GM20431 (cell line): Measurements from ENCODE around the gene MEOX1.

Experiments
- in situ Hi-C: fragments of 300-500 bp; cut with MseI, MboI; formaldehyde crosslinking; loops from one replicate; pipeline ENCODE4 v1.15.0; 2020; ENCODE audit warnings: low sequenced_read_pairs; ENCODE audit not compliant: unreplicated experiment

The MEOX1 gene

DNA sequence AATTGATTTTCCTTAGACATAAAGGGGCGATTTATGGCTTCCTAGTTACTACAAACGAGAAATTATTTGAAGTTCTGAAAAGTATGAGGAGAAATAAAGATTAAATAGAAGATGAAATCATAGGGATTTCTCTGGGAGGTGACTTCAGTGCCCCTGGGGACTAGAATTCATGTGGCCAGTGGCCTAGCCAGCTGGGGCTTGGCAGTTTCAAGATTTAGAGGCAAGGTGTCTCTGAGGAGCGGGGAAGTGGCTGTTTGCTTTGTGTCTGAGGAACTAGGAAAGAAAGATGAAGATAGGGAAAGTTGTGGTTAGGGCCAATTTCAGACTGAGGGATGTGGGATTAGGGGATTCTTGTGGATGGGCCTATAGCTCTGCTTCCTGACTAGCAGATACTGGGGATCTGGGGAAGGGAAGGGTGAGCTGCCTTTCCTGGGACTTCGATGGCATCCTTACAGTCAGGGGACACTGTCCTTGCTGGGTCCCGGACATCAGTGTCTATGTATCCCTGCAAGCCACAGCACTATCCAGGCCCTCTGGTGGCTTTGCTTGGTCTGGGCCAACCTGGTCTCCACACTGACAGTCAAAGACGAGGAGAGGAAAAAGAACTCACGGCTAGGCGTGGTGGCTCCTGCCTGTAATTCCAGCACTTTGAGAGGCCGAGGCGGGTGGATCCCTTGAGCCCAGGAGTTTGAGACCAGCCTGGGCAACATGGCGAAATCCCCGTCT lies 22.4 kb upstream of the MEOX1 start:
- in situ Hi-C loops: no loop called here

DNA sequence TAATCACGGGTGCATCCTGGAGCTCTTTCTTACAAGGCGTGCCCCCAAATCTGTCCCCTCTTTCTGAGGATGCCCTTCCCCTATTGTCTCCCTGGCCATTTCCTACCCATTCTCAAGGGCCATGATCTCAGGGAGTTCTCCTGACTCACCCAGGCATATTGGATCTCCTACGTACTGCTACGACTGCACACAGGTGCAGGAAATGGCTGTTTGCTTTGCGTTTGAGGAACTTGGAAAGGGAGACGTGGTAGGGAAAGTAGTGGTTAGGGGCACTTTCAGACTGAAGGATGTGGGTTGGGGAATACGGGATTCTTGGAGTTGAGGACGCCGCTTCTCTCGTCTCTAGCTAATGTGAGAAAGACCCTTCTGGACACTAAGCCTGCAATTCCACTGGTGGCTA lies 18.7 kb upstream of the MEOX1 start:
- in situ Hi-C loops: no loop called here

DNA sequence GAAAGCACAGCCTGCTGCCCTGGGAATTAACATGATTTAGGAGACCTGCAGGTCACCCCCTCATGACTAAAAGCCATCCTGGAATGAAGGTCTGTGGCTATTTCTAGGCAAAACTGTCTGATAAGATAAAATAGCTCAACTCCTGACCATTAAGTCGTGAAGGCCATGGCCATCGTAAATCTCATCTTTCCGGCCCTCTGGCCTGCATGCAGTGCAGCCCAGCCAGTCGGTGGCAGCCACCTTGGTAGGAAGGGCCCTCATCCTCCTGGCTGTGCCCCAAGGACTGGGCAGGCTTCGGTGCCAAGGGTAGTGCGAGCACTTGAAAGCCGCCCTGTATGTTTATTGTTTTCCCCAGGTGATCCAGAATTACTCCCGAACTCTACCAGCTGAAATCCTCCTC lies 18.2 kb upstream of the MEOX1 start:
- in situ Hi-C loops: no loop called here

DNA sequence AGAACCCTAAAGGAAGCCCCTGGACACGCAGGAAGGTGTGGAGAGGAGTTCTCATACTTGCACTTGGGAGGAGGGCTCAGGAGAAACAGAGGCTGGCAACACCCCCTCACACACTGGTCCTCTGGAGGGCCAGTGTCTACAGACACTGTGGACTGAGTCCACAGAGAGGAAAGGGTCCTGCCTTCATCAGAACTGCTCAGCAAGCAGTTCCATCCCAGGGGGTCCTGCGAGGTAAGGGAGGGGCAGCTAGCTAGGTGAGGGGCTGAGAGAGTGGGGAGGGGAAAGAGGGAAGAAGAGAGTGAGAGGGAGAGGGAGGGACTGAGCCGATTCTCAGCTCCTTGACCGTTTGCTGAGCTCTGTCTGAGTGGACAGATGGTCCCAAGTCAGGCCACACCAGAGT lies 17.7 kb upstream of the MEOX1 start:
- in situ Hi-C loops: no loop called here

DNA sequence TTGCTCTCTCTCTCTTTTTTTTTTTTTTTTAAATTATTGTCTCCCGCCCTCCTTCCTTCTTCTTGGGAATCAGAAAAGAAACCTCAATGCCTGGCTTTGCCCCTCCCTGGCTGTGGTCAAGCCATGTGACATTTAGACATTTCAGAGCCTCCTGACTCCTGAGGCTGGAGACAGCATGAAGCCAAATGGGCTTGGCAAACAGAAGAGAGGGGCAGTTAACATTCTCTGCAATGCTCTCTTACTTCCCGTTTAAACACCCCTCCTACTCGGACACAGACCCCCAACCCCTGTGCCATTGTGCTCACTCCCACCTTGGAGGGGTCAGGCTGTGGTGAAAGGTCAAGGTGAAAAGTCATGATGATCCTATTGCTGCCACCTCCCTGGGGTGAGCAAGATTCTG lies 14.7 kb upstream of the MEOX1 start:
- in situ Hi-C loops: no loop called here

DNA sequence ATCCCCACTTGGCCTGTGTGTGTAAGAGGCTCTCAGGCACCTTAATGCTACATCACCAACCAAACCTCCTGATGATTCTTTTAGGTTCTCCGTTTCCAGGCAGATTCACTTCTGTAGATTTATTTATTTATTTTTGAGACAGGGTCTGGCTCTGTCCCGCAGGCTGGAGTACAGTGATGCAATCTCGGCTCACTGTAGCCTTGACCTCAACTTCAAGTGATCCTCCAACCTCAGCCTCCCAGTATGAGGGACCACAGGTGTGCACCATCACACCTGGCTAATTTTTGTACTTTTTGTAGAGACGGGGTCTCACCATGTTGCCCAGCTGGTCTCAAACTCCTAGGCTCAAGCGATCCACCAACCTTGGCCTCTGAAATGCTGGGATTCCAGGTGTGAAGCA lies 12.7 kb upstream of the MEOX1 start:
- in situ Hi-C loops: loop anchor here (5.0 kb wide), 1 partner anchor 97 kb away; no protein-coding TSS in a partner anchor

DNA sequence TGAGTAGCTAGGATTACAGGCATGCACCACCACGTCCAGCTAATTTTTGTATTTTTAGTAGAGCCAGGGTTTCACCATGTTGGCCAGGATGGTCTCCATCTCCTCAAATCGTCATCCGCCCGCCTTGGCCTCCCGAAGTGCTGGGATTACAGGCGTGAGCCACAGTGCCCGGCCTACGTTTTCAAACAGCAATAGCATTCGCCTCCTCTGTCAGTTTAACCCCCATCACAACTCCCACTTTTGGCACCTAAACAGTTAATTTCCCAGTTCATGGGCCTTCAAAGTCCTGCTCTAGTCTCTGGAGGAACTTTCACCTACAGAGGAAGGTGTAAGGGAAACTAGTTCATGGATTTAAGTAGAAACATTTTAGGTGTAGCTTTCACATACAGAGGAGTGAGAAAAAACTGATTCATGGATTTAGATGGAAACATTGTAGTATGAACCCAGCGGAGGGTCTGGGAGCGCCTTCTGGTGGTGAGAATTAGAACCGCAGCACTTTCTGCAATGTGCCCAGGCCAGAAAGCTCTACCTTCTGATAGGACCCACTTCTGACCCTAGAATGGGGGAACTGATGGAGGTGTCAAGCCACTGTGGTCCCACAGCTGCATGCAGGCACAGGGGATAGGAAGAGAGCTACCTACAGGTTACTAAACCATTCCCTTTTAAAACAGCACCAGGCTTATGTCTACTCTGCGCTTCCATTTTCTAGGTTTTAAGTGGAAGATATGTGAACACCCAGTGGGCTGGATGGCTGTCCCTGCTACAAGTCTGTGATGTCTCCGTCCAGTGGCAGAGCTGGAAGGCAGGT lies 12.0 kb upstream of the MEOX1 start:
- in situ Hi-C loops: loop anchor here (5.0 kb wide), 1 partner anchor 96 kb away; no protein-coding TSS in a partner anchor

DNA sequence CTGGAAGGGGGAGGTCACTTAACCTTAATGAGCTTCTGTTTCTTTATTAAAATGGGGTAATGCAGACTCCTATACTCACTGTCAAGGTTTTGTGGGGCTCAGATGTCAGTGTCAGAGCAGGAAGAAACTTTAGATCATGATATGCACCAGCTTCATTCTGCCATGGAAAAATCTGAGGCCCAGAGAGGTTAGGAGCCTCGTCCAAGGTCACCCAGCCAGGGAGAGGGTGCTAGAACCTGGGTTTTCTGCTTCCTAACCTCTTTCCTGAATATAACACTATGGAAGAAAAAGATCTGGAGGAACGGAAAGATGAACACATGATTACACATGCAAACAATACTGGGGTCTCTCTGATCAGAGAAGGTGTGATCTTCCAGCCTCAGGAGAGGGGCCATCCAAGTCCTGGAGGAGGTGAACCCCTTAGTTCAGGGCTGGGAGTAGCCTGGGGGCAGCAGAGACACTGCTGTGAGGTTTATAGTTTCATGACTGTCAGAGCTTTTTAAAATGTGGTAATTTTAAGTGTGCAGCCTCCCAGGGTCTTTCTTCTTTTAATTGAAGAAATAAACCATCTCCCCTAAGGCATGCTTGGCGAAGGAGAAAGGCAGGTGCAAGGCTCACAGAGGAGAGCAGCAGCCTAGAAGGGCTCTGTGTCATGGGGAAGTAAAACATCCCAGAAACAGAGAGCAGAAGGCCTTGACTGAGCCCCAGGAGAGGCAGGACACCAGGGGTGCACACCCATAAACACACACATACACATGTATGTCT lies 10.2 kb upstream of the MEOX1 start:
- in situ Hi-C loops: loop anchor here (5.0 kb wide), 1 partner anchor 95 kb away; no protein-coding TSS in a partner anchor

DNA sequence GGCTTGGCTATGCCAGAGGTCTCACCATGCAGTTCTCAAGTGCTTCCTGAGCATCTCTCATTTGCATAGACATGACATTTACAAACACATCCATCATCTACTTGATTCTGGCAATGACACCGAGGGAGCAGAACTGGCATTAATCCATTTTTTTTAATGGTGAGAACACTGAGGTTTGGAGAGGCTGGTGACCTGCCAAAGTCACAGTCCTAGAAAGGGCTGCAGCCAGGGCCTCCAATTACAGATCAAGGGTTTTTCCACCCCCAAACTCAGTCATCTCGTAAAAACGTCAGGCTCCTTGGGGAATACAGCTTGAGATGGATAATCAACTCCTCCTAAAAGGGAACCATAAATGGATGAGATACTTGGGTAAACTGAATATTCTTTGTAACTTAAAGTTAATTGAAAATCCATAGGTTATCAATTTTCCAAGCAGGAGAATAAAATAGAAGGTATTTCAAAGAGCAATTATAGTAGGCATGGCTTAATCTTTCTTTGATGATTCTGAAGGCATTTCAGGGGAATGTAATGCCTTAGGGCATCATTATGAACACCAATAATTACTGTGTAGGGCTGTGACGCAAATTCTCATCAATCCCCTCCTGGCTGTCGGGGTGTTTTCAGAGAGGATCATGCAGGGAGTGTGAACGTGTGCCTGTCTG lies 9.4 kb upstream of the MEOX1 start:
- in situ Hi-C loops: loop anchor here (5.0 kb wide), 1 partner anchor 94 kb away; no protein-coding TSS in a partner anchor

DNA sequence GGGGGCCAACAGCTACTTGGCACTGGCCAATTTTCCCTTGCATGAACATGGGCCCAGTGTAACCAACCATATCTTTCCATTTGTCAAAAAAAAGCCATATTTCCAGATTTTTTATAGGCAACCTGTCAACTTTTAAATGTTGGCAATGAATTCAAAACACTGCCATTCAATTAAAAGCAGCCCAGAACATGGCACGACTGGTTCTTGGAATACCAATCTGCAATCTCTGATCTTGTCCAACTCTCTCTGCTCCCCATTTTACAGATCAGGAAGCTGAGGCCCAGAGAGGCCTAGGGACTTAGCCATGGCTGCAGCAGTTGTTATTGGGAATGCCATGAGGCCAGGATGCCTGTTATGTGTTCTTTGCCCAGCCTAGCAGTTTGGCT lies 8.9 kb upstream of the MEOX1 start:
- in situ Hi-C loops: loop anchor here (5.0 kb wide), 1 partner anchor 93 kb away; no protein-coding TSS in a partner anchor

DNA sequence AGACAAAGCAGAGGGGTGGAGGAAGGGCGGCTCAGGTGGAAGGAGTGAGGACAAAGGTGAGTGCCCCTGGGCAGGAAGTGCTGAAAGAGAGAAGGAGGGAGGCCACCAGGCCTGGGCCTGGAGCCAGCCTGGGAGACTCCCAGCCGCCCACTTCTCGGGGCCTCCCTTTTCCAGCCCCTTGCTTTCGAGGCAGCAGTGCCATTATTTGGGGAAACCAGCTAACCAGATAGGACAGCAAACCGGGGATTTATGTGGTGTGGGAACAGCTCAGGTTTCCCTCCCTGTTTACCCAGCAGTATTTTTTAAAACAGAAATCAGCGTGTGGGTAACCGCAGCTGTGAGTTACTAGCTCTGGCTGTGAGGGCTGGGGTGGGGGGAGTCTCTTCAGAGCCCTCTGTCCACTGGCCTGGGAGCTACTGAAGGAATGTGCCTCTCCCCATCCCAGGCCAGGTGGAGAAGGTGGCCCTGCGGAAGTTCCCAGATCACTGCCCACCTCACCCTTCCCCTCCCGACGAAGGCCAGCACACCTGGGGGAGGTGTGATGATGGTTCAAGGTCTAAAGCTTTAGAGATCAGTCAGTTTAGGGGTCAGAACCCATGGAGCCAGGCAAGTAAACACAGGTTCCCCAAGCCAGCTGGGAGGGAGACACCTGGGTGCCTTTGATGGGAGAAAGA lies 8.4 kb upstream of the MEOX1 start:
- in situ Hi-C loops: loop anchor here (5.0 kb wide), 1 partner anchor 93 kb away; no protein-coding TSS in a partner anchor

DNA sequence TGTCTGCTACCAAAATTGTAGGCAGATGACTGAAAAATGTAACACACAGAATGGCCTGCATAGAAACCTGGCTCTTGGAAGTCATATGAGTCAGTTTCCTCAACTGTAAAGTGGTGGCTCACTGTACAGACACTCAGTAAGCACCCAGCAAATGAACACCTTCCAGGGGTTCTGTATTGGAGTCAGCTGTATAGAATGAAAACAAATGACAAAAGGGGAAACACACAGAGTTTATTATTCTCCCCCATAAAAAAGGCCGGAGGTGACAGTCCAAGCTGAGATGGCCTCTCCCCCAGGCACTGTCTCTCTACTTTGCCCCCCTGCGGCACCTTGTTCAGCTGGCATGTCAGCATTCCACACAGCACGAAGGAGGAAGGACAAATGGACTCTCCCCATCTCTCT lies 6.2 kb upstream of the MEOX1 start:
- in situ Hi-C loops: no loop called here

DNA sequence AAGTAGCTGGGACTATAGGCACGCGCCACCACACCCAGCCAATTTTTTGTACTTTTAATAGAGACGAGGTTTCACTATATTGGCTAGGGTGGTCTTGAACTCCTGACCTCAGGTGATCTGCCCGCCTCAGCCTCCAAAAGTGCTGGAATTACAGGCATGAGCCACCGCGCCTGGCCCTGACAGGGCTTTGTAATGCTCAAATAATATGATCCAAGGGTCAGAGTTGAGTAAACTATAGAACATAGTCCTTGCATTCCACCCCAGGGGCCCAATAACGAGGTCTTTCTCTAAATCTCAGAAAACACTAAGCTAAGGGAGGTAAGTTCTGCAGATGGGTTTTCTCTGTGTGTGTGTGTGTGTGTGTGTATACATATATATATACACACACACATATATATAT lies 5.8 kb upstream of the MEOX1 start:
- in situ Hi-C loops: no loop called here

DNA sequence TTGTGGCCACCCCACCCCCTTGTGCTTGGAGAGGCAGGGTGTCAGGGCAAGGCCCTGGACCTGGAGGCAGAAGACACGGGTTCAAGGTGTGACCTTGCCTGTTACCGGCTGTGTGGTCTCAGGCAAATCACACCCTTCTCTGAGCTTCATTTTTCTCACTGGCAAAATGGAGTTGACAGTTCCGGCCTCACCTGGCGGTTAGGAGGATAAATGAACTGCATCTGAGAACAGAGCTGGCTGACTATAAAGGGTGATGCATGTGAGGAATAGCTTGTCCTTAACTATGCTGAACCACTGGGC lies 4.2 kb upstream of the MEOX1 start:
- in situ Hi-C loops: no loop called here

DNA sequence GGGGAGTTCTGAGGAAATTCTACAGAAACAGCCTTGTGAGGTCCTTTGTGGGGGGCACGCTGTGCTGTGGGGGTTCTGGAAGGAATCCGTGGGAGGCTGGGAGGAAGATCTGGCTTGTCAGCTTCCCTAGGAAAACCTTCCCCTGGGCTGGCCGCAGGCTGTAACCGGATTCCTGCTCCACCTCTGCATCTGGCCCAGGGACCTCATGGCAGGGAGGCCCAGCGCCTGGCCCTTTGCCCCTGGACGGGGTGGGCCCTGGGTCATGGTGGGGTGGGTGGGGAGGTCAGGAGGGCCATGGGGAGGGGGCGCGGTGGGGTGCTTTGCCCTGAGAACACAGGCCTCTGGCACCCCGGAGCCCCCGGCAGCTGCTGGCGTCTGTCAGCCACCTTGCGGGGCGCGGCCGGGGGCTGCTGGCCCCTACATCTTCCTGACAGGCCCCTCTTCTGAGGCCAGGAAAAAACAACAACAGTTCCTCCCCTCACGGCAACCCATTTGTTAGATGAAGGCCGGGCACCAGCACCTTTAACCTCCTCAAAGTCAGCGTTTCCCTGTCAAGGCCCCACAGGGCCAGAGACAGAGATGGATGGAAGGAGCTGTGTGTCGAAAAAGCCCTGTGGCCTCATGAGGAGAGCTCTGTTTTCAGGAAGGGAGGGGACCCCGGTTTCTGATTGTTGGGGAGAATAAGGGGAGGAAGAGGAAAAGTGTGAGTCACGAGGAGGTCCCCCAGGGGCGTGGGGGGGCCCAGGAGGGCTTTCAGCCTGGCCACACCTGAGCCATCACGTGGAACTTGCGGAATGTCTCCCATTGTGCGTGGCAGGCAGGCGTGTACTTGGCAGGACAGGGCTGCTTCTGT lies 3.6 kb upstream of the MEOX1 start:
- in situ Hi-C loops: no loop called here

DNA sequence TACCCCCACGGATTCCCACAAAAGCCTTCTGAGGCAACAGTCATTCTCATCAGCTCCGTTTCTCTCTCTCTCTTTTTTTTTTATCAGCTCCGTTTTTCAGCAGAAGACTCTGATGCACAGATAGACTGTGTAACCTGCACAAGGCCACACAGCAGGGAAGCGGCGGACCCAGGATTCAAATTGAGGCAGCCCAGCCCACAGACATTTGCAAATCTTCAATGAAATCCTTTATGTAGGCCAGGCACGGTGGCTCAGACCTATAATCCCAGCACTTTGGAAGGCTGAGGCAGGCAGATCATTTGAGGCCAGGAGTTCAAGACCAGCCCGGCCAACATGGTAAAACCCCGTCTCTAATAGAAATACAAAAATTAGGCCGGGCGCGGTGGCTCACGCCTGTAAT lies 2.4 kb upstream of the MEOX1 start:
- in situ Hi-C loops: no loop called here

DNA sequence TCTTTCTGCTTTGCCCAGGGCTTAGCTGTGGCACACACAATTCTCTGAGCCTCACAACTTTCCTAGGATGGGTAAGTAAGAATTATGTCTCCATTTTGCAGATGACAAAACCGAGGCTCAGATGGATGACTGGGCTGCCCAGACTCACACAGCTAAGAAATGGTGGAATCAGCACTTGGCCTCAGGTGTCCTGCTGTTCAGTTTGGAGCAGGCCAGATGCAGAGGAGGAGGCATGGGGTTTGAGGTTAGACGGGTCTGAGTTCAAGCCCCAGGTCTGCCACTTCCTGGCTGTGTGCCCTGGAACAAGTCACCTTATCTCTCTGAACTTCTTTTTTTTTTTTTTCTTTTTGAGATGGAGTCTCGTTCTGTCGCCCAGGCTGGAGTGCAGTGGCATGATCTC lies 1.7 kb upstream of the MEOX1 start:
- in situ Hi-C loops: no loop called here

DNA sequence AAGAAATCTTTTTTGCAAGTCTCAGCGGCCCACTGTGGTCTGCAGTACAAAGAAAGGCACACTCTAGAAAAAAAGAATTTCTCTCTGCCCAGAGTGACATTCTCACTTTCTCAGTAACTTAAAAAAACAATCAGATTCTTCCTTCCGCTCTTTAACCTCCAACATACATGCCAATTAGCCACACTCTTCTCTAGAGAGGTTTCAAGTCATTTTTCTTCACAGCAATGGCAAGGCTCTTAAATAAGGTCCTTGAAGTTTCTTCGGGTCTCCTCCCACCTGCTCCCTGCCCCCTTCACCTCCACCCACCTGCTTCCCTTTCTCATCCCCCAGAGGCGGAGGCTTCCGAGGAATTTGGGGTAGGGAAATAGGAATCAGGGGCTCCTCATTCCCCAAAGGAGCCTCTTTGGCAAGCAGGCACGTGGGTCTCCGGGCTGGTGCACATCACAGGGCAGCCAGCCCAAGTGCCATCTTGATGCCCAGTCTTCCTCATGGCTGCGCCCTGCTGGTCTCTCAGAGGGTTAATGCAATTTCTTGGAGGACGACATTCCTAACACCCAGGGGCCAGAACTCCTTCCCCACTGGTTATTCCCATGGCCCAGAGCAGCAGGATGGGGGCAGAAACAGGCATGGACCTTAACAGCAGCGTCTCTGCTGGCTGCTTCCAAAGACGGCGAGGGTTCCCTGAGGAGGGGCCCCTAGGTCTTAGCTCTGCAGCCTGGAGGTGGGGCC lies 855 bp upstream of the MEOX1 start:
- in situ Hi-C loops: no loop called here
